GM21360 (cell line): ENCODE results near the gene HBB.

Source experiments
- ATAC-seq: cut with Tn5 transposase; IDR thresholded peaks from one replicate; pipeline ENCODE4 v1.9.1; 2021; ENCODE audit warnings: mild to moderate bottlenecking, moderate library complexity; ENCODE audit not compliant: unreplicated experiment

The HBB gene

DNA sequence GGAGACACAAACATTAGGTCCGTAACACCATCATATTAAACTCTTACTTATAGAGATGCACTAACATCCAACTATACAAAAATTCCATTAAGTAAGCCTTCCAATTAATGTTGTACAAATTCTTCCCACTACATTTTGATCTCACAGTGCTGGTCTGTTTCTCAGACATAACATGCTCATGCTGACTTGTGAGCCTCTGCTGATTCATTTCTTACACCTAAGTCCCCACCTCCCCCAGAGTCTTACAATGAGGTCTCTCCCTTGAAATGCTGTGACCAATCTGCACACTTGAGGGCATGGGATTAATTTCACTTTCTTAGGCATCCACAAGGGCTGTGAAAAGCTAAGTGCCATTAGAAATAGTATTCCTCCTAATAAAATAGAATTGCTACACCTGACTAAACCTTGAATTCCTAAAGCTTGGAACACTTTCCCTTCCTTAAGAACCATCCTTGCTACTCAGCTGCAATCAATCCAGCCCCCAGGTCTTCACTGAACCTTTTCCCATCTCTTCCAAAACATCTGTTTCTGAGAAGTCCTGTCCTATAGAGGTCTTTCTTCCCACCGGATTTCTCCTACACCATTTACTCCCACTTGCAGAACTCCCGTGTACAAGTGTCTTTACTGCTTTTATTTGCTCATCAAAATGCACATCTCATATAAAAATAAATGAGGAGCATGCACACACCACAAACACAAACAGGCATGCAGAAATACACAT, 20.8 kb upstream of the HBB start:
- no peak for ATAC-seq

DNA sequence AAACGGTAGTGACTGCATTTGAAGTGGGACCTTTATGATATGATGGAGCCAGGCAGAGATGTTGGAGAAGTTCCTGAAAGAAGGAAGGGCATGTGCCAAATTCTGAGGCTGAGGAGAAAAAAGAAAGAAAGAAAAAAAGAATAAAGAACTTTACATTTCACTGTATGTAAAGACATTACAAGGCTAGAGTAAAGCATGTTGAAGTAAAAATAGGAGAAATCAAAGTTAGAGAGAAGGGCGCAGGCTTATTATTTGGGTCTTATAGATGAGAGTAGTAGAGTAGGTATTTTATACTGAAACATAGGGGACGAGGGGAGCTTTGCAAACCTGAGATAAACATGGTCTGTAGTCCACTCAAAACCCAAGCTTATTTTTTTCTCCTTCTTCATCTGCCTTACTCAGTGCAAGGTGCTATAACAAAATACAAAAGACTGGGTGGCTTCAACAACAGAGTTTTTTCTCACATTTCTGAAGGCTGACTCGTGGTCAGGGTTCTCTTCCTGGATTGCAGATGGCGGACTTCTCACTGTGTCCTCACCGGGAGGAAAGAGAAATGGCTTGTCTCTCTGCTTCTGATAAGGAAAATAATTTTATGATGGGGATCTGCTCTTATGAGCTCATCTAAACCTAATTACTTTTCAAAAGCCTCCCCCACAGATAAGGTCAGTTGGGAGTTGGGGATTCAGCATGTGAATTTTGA, 20.1 kb upstream of the HBB start:
- ATAC-seq: no peak

DNA sequence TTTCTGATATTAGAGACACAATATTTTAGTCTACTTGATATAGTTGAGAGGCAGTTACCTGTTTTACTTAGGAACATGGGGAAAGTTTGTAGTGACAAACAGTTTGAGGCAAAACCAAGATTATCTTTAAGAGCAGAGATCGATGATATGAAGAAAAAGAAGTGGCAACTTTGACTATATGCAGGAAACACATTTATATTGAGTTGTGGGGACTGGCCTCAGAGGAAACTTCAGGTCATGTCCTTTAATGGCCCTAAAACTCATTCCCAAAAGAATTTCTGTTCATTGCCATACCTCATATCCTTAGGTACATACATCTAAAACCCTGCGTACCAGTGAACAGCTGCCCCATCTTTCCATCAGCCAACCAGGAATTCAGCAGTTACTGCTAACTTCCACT, 18.3 kb upstream of the HBB start:
- no peak for ATAC-seq

DNA sequence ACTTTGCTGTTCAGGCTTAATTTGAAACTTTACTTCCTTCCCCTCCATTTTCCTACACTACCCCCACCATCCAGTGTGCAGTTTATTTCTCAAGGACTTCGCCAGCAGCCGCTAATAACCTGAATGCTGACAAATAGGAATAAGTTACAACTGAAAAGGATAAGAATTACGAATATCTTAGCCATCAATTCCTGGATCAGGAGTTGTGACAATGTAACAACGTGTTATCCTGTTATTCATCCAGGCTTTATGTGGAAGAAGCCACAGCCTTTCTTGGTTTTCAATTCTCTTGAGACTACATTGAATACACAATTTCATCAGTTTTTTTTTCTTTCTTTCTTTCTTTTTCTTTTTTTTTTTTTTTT, 16.9 kb upstream of the HBB start:
- no peak for ATAC-seq

DNA sequence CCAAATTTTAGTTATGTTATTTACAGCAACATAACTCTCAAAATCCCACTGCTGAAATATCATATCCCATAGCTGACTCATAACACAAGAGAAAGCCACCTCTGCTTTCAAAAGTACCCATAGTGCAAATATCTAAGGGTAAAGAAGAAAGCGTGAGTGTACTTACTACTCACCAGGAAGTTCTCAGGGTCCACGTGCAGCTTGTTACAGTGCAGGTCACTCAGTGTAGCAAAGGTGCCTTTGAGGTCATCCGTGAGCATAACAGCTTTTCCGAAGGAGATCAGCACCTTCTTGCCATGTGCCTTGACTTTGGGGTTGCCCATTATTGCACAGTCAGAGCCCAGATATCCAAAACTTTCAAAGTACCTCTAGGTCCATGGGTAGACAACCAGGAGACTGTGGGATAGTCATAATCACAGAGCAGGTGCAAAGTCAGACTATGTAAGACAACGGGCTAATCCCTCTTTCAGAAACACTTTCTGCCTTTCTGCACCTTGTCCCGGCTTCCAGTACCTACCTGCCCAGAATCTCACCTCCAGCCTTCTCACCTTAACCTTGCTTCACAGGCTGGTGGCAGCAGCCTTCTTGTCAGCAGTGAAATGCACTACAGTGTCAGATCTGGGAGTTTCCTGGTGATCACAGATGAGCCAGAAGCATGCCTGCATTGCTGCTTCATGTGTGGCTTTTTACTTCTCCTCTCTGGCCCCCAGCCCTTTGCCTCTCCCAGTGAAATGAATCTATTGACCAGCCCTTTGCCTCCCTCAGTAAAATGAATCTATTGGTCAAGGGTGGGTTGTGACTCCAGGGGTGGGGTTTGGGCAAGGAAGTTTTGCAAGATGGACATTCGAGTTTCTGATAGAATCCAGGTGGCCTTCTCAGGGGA, 16.3 kb upstream of the HBB start:
- ATAC-seq: peak; percentile 69

DNA sequence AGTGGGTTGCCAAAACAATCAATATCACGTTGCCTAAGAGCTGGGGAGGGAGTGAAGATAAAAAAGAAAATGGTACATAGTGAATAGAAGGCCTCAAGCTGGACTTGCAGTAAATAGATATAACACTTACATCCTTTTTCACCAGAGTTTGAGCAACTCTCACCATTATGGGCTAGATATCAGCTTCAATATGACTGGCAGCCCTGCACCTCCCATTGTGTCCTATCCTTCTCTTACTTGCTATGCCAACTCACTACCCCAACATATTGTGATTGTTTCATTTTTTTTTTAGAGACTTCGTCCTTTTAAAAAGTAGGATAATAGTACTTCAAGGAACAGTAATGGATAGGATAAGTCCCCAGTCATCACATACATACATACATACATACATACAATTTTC, 15.3 kb upstream of the HBB start:
- no peak for ATAC-seq

DNA sequence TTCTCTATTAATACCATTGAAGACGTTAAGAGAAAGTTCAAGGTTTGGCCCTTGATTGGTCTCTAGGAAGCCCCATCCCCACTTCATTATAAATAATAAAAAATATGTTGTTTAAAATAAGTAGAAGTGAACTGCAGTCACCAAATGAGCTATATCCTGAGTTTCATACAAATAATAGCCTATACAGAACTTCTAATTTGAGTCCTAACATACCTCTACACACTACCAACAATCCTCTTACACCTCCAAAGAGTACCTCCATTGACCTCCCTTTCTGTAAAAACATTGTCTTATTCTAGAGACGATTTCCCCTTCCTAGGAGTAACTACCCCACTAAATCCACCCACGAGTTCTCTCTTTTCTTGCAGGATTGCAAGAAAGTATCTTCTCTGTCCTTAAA, 14.6 kb upstream of the HBB start:
- ATAC-seq: no peak

DNA sequence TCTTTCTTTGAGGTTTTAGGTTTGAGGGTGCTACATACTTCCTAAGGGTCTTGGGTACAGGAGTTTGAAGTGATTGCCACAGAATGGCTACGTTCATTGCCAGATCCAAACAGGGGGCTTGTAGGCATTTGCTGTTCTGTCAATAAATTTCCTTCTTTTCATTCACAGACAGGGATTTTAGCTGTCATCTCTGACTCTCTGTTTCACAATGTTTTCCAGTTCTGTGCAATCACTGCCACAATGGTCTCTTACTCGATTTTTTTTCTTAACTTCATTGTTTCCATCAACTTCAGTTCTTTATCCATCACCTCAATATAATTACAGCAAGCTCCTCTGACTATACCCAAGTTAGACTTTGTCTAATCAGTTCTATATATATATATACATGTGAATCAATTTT, 13.6 kb upstream of the HBB start:
- no peak for ATAC-seq

DNA sequence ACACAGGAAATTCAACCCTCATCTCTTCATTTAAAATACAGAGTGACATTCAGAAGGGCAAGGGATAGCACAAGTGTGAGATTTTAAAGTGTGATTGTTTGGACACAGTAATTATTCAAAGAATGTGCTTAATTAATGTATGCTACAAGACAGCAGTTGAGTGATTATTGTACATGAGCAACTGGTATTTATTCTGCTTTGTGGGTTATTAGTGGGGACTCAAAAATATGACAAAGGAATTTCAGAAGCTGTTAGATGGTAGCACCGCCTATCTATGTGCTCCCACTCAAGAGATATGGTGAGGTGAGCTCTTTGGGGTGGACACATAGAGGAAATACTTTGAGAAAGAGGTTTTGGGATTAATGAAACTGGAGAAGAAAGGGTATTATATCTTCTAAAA, 13.2 kb upstream of the HBB start:
- no peak for ATAC-seq

DNA sequence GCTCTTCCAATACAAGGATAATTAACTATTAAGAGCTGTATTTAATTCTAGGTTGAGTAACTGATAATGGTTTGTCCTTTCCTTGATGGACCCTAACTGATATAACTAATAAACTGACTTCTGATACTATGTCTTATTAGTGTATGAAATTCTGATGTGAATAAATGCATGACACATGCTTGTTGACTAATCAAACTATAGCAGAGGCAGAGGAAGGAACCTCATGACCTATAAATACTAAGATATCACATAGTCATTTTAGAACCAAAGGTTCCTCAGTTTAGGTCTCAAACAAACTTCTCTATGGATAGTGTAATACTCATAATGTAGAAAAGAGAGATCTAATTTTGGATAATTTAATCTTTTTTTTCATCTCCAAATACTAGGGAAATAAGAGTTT, 12.2 kb upstream of the HBB start:
- no peak for ATAC-seq

DNA sequence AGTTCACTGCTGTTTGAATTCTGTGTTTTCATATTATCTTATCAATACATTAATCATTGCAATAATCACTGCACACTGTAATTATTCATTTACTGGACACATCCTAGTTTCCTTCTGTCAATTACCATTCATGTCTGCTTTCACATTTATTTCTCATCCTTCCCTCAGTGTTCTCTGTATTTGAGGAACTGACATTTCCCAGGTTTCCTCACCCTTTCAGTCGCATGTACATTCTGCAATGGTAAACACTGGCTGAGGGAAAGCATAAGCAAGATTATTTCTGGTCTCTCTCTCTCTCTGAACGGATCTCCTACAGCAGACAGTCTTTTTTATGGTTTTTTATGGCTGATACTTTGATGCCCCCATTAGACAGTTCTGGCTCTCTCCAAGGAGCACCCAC, 11.6 kb upstream of the HBB start:
- ATAC-seq: no peak

DNA sequence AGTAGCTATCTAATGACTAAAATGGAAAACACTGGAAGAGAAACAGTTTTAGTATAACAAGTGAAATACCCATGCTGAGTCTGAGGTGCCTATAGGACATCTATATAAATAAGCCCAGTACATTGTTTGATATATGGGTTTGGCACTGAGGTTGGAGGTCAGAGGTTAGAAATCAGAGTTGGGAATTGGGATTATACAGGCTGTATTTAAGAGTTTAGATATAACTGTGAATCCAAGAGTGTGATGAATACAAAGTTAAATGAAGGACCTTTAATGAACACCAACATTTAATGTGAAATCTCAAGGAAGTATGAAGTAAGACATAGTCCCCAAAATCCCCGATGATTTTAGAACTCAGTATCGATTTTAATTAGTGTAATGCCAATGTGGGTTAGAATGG, 10.5 kb upstream of the HBB start:
- no peak for ATAC-seq

DNA sequence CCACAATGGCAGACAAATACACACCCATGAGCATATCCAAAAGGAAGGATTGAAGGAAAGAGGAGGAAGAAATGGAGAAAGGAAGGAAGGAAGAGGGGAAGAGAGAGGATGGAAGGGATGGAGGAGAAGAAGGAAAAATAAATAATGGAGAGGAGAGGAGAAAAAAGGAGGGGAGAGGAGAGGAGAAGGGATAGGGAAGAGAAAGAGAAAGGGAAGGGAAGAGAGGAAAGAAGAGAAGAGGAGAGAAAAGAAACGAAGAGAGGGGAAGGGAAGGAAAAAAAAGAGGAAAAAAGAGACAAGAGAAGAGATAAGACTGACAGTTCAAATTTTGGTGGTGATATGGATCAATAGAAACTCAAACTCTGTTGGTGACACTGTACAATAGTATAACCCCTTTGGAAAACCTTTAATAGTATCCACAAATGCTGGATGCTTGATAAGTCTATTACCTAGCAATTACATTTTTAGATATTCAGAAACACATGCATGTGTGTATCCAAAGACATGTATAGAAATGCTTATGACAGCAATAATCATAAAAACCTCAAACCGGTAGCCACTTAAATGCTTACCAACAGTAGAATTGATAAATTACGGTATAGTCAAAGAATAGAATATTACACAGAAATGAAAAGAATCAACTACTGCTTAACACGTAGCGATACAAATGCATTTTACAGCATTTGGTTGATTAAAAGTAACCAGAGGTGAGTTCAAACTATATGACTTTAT, 8.7 kb upstream of the HBB start:
- ATAC-seq: no peak

DNA sequence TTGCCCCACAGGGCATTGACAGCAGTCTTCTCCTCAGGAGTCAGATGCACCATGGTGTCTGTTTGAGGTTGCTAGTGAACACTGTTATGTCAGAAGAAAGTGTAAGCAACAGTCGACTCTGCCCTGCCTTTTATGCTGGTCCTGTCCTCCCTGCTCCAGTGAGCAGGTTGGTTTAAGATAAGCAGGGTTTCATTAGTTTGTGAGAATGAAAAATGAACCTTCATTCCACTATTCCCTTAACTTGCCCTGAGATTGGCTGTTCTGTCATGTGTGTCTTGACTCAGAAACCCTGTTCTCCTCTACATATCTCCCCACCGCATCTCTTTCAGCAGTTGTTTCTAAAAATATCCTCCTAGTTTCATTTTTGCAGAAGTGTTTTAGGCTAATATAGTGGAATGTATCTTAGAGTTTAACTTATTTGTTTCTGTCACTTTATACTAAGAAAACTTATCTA, 7.5 kb upstream of the HBB start, which contains the start of gene HBD:
HBD (minus strand) TSS at position 103 of the 454 bp plus-strand sequence; CDS start at position 53, 50 bp downstream.
- peak; percentile 86 for ATAC-seq

DNA sequence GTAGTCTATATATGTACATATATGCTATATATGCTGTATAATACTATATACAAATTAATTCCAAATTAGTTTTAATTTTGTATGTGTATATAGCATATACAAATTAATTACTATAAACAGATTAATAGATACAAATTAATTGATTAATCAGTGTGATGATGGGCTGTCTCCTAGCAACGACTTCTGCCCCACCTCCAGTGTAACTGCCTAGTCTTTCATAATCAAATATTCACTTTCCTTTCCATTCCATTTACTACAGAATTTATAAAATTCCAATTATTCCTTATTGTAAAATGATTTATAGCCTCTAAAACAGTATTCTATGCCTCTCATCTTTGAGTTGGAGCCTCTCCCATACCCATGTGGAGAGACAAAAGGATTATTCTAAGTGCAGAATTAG, 6.4 kb upstream of the HBB start:
- no peak for ATAC-seq

DNA sequence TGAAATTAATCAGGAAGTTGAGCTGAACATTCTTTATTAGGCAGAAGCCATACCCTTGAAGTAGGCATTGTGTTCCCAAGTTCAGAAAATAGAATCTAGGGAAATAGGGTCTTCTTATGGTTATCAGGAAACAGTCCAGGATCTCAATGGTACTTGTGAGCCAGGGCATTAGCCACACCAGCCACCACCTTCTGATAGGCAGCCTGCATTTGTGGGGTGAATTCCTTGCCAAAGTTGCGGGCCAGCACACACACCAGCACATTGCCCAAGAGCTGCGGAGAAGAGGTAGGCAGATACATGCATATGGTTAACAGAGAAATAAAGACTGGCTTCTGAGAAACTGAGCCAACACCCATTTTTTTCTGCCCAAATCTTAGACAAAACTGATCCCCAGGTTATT, 6.0 kb upstream of the HBB start:
- no peak for ATAC-seq

DNA sequence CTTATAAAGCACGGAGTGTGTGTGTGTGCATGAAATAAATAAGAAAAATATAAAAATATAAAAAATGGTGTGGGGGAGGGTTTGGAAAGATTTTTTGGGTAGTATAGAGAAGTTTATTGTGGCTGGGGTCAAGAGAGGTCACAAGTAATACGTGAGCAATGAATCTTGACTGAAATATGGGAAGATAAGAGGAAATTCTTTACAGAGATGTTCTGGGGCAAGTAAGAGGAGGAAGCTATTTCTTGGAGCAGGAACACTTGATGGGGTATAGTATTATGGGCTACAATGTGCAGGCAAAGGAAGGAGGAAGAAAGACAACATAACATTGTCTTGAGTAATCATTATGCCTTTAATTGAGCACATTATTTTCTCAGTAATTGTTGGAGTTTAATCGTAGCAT, 5.3 kb upstream of the HBB start:
- no peak for ATAC-seq

DNA sequence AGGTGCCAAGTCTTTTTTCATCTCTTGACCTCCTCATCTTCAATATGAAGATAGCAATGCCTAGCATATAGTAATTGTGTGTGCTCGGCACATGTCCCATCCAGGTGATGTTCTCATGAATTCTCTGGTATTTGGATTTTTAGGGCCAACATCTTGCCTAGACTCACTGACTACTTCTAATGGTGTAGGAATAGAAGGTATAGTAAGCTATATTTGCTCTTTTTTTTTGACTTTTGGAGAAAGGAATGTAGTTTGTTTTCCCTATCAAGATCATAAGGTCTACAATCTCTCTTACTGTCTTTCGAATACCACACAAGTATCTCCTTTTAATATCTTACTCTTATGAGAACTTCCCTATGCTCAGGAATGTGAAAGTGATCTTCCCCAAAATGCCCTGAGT, 4.2 kb upstream of the HBB start:
- no peak for ATAC-seq

DNA sequence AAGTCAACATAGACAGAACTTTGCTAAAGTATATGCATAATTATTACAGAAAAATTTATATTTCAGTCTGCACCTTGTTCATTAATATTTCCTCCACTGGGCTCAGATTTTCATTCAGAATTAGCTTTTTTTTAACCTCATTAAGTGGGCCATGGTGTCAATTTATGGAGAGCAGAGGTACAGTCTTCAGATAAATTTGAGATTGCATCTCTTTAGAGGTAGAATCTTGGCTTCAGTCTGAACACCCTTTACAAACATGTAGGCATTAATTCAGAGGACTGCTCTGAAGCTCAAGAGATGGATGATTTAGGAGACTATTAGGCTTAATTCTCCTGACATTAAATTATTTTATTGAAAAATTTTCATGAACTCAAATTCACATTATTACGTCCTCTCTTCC, 3.4 kb upstream of the HBB start:
- ATAC-seq: no peak

DNA sequence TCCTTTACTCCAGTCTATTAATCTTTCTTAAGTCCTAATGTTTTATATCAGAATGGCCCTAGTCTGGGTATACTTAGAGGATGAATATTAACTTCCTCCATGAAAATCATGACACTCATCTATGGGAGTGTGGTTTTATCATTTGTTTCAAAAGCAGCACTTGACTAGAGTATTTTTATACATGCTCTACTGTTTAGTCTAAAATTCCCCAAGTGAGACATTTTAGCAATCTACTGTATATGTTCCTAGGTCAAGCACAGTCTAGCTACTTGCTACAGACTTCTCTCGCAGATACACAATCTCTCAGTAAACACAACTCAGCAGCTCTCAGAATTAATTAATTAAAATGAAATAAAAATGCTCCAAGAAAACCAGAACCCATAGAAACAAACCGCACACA, 2.9 kb upstream of the HBB start:
- ATAC-seq: no peak

DNA sequence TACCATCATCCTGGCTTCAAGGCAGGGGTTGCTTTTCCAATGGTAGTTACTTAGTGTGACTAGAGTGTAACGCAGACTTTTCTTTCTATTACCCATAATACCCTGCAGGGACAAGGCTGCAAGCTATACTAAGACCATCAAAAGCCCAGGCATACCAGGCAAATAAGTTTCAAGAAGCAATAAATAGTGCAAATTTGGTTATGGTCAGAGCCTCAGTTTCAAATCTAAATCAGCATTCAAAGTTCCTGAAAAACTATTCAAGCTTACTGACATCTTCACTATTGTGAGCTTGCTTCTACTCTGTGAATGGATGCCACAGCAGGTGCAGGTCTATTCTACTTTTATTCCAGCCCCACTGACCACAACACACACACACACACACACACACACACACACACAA, 2.5 kb upstream of the HBB start:
- no peak for ATAC-seq
